Activated naive CD4-positive, alpha-beta T cell treated with anti-CD3 and anti-CD28 coated beads, Interleukin-2, amount 50 U/mL, for 16 hours (primary cell): ENCODE results near the gene INPP5D.
"Not testable (repeated sequence)": the region's sequence is repeated elsewhere in the genome, so short reads cannot be mapped to it uniquely, and the experiment has no call there.

Experiments used
- DNase-seq: peaks from one replicate; pipeline ENCODE4 v3.0.0-alpha.2; 2020

Gene INPP5D

DNA sequence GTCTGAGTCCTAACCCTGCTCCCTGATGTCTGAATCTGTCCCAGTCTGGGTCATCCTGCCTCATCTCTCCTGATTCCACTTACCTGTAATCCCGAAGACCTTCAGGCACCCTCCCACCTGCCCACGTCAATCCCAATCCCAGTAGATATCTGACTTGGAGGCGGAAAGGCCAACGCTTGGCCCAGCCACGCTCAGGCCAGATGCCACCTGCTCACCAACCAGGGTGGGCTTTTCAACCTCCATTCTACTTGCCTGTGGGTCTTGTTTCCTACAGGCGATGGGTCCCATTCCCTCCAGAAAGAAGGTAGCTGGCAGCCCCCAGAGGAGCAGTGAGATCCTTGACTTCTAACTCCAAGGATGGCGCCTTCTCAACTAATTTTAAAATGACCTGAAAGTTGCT lies 59.7 kb downstream of the INPP5D start:
- DNase-seq = no peak

DNA sequence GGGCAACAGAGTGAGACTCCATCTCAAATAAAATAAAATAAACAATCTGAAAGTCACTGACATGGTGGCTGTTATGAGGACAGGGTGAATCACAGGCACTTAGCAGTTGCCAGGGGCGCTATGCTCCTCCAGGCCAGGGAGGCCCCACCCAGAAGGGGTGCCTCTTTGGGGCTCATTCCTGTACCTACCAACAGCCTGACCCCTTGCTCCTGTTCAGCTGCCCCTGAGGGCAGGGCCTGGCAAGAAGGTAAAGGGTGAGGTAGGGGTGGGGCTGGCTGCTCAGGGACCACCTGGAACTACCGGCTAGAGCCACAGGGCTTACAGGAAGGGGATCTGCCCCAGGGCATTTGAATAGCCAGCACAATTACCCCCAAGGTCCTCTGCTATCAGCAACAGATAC lies 60.3 kb downstream of the INPP5D start:
- no peak for DNase-seq

DNA sequence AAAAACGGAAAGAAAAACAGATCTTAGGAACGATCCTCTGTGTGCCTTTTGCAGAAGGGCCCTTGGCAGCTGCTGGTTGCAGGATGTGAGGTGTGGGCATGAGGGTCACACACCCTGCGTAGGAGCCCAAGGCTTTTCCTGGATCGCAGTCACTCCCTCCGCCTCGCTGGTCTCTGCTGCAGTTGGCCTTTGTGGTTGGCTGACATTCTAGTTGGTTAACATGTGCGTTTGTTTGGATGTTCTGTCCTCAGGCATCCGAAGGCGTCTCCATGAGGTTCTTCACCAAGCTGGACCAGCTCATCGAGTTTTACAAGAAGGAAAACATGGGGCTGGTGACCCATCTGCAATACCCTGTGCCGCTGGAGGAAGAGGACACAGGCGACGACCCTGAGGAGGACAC lies 61.7 kb downstream of the INPP5D start:
- DNase-seq = no peak

DNA sequence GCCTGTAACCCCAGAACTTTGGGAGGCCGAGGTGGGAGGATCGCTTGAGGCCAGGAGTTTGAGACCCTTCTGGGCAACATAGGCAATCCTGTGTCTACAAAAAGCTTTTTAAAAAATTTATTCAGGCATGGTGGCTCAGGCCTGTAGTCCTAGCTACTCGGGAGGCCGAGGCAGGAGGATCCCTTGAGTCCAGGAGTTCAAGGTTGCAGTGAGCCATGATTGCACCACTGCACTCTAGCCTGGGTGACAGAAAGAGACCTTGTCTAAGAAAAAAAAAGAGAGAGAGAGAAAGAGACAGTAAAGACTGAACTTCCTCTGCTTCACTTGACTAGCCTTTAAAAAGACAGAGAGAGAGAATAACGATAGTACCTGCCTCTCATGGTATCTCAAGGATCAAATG lies 62.4 kb downstream of the INPP5D start:
- no peak for DNase-seq

DNA sequence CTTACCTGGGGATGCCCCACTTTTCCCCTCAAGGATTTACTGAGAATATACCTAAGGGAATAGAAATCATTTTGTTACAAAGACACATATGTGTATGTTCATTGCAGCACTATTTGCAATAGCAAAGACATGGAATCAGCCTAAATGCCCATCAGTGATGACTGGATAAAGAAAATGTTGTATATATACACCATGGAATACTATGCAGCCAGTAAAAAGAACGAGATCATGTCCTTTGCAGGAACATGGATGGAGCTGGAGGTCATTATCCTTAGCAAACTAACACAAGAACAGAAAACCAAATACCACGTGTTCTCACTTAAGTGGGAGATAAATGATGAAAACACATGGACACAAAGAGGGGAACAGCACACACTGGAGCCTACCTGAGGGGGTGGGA lies 63.4 kb downstream of the INPP5D start:
- not testable (repeated sequence) for DNase-seq

DNA sequence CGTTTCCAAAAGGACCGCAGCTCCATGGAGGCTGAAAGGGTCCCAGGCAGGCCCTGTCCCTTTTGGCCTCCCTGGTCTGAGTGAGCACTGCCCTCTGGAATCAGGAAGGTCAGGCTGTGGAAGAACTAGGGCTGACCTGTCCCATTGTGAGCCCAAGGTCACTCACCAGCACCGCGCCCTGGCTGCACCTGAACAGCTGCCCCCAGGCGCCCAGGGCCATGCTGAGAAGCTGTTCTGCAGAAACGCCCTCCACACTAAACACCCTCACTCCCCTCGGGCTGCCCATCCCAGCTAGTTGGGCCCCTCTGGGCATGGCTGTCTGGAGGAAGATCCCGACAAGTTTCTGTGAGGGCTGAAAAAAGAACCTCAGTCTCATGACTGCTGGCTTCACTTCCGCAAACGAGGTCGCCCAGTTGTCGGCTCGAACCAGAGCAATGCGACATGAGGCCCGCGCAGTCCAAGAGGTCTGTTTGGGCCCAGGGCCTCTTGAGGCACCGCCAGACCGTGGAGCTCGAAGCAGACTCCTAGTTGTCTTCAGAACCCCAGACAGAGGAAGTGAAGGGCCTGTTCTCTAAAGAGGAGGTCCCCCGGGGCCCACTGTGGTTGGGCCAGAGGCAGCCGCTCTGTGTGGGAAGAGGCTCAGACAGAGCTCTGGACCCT lies 64.4 kb downstream of the INPP5D start:
- DNase-seq = no peak

DNA sequence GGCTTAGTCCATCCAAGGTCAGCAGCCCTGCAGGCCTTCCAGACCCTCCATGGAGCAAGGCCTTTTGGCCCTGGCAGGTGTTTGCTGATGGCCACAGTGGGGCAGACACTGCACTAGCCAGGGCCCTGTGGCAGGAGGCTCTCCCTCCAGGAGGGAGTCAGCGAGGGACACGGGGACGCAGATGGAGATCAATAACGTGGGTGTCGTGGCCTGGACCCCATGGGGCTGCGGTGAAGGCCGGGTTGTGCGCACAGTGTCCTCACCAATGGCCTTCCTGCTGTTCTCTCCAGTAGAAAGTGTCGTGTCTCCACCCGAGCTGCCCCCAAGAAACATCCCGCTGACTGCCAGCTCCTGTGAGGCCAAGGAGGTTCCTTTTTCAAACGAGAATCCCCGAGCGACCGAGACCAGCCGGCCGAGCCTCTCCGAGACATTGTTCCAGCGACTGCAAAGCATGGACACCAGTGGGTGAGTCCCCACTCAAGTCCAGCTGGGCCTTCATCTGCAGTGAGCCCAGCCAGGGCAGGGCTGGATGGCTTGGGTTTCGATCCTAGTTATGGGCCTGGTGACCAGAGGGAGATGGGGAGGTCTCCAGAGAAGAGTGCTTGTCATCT lies 65.4 kb downstream of the INPP5D start:
- DNase-seq = no peak

DNA sequence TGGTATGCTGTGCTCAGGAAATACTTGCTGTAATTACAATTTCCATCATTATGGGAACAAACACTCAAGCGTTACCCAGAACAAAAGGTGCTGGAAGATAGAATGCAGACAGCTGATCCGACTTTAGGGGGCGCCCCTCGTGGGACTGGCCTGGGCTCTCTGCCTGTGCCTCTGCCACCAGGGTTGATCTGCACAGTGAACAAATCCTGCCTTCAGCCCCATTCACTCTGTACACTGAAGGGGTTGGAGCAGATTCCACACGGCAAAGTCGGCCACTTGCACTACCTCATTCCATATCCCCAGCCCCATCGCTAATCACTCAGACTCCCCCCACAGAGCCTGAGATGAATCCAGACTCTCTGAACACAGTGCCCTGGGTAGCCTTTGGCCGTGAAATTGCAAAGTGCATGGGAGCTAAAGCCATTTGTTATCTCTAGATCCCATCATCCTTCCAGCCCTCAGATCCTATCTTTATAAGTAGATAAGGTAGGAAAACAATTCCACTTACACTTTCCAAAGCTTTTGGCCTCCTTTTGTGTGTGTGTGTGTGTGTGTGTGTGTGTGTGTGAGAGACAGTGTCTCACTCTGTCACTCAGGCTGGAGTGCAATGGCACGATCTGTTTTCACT lies 69.3 kb downstream of the INPP5D start:
- DNase-seq = no peak

DNA sequence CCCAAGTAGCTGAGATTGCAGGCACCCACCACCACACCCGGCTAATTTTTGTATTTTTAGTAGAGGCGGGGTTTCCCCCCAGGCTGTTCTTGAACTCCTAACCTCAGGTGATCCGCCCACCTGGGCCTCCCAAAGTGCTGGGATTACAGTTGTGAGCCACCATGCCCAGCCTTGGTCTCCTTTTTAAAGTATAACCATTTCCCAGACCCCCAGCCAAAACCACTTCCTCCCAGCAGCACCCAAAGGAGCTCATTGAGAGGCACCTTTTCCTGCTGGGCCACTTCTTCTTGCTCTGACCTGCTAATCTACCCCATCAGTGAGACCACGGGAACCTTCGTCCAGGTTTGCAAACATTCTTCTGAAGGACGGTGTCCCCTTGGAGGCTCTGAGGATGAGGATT lies 69.9 kb downstream of the INPP5D start:
- no peak for DNase-seq

DNA sequence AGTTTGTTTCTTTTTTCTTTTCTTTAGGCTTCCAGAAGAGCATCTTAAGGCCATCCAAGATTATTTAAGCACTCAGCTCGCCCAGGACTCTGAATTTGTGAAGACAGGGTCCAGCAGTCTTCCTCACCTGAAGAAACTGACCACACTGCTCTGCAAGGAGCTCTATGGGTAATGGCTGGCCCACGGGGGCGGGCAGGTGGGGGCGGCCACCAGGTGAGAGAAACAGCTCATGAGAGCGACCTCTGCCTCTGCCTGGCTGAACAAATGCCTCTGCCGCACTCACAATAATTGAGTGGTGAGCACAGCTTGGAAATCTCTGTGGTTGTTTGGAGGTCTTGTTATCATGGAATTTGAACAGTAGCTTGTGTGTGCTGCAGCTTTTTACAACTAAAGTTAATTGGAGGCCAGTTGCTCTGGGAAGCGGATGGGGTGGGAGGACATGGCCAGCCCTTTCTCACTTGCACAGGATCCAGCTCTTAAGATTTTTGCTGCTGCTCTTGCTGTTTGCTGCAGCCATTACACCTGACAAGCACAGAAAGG lies 70.4 kb downstream of the INPP5D start:
- DNase-seq = no peak

DNA sequence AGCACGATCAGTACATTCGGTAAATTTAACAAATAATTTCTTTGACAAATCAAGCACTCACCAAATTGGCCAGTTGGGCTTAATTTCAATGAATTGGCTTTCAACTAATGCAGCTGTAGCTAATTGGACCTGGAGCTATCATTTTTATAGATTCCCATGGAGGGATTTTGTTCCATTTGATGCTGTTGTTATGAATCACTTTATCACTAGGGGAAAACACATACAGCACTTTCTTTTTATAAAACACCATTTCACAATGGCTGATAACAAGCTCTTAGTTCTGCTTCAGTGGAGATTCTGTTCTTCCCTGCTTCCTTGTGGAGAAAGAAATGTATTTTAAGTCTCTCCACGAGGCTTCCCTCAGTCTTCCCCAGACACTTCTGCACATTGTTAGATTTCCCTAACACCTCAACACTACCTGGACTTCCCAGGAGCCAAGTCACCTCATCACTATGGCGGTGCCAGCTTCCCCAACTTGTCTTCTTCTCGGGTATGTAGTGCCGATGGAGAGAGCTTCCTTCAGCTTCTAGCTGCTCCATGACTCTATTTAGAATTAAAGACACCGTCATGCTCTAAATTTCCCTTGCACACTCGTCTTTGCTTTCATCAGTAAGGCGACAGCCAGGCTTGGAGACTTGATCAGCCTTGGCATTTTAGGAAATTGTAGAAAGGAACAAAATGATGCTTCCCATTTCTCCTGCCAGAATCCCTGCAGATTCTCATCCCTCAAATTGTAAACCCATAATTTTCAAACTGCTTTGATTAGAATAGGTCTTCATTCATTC lies 72.0 kb downstream of the INPP5D start:
- no peak for DNase-seq

DNA sequence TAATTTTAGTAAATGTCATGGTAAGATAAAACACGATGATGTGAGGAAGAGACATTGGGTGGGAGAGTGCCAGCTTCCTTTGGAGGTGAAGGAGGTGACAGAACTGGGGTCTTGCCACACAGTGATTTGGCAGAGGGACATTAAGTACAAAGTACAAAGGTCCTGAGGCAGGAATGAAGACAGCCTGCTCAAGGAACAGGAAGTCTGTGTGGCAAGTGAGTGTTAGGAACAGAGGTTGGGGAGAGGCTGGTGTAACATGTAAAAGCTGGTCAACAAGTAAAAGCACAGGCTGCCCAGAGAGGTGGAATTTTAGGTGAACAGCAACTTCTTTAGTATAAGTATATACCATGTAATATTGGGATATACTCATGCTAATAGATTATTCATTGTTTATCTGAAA lies 73.1 kb downstream of the INPP5D start:
- no peak for DNase-seq

DNA sequence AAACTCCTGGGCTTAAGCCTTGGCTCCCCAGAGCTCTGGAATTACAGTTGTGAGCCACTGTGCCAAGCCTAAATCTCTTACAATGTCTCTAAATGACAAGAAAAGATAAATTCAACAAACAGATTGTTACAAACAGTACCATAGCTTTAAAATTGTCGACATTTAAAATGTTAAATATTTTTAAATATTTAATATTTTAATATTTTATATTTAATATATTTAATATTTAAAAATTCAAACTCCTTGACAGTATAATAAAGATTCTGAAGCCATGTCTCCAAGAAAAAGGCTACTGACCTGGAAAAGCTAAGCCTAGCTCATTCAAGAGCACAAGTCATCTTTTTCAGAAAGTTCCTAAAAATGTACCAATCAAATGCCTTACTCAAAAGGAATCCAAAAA lies 75.3 kb downstream of the INPP5D start:
- DNase-seq = no peak

DNA sequence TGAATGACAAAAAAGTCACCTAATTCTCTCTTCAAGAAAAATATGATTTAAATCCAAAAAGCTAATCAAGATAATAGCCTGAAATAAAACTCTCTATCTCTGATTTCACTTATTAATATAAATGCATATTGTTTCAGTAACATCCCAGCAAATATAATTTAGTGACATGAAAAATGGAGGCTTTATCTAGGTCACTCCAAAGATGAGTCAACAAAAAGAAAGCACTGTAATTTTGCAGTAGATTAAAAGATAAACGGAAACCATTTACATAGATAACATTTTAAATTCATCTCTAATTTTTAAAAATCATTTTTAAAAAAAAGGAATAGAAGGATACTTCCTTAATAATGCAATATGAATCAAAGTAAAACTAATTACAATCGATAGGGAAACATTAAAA lies 76.9 kb downstream of the INPP5D start:
- no peak for DNase-seq

DNA sequence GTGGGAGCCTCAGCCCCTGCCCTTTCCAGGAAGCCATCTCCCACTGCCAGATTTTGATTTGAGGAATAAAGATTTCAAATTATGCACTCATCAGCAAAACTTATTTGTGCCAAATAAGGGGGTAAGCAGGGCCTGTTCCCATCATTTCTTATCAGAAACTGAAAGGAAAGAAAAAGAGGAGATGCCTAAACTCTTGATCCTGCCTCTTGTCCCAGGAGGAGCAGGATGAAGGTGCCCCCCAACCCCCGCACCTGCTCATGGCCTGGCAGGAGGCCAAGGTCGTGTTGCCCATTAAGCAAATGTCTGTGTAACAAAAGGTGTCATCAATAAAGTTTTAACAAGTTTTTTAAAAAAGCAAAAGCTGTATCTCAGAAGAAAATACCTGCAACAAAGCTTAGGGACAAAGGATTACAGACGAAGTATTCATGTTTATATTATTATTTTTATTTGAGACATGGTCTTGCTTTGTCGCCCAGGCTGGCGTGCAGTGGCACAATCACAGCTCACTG lies 80.0 kb downstream of the INPP5D start:
- DNase-seq = no peak

DNA sequence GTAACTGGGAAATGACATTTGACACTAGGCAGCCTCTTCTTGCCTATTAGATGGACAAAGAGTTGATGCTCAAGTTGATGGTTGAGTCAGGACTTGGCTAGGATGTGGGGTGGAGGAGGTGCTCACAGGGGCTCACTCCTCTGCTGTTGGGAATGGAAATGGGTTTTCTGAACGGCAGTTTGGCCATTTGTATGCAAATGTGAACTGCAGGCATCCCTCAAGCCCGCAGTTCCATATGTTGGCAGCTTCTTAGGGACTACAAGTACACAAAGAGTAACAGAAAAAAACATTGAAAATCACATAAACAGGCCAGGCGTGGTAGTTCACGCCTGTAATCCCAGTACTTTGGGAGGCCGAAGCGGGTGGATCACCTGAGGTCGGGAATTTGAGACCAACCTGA lies 80.8 kb downstream of the INPP5D start:
- no peak for DNase-seq

DNA sequence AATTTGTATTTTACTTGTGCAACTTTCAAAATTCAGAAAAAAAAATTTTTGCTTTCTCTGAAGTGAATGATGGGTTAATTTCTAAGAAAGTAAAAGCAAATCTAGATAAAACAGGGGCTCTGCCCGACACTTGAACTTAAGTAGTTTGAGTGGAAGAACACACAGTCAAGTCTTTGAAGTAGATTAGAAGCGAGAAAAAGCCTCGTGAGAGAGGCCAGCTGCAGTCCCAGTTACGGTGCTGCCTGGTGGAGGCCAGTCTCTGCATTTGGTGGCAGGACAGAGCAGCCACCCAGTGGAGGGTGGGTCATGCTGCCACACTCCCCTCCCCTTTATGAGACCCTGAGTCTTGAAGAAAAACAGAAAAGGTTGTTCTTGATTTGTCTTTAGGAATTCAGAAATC lies 81.8 kb downstream of the INPP5D start:
- DNase-seq = no peak

DNA sequence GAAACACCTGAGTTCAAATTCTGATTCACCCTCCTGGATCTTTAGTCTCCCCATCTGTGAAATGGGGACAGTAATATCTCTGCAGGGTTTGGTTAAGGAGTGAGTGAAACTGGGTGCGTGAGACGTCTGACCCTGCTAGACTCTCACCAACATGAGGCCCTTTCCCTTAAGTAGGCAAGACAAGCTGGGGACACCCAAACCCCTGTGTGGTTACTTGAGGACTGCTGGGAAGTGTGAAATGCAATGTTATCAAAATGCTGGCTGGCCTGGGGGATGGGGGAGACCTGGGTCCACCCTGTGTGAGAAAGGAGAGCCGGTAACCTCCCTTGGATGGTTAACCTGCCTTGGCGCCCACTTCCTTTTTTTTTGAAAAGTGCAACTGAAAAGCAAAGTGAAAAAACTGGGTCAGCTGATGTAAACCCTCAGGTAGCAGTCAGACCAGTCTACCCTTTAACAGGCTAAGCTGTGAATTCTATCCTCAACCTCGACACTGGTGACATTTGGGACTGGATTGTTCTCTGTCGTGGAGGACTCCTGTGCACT lies 82.3 kb downstream of the INPP5D start:
- DNase-seq = no peak

DNA sequence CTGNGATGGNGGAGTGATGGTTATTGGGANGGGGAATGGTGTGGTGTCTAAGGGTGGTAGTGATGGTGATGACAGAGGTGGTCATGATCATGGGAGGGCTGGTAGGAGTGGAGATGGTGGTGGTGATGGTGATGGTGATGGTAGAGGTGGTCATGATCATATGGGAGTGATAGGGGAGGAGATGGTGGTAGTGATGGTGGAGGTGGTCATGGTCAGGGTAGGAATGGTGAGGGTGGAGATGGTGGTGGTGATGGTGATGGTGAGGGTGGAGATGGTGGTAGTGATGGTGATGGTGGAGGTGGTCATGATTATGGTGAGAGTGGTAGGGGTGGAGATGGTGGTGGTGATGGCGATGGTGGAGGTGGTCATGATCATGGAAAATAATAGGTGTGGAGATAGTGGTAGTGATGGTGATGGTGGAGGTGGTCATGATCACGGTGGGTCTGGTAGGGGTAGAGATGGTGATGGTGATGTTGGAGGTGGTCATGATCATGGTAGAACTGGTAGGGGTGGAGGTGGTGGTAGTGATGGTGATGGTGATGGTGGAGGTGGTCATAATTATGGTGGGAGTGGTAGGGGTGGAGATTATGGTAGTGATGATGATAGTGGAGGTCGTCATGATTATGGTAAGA lies 83.7 kb downstream of the INPP5D start:
- no peak for DNase-seq

DNA sequence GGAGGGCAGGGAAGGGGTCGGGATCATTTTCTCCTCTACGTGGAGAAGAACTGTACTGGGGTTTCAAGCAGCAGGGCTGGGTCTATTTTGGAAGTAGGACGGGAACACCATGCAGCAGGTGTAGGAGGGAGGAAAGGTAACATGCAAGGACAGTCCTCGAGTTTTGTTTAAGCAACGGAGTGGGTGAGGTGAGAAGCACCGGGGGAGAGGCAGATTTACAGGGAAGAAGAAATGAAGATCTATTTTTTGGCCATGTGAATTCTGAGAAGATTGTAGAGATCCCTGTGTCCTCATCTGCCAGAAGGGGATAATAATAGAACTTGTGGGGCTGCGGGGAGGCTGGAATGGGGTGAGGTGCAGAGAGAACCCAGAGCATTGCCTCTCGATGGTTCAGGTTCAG lies 85.6 kb downstream of the INPP5D start:
- no peak for DNase-seq

DNA sequence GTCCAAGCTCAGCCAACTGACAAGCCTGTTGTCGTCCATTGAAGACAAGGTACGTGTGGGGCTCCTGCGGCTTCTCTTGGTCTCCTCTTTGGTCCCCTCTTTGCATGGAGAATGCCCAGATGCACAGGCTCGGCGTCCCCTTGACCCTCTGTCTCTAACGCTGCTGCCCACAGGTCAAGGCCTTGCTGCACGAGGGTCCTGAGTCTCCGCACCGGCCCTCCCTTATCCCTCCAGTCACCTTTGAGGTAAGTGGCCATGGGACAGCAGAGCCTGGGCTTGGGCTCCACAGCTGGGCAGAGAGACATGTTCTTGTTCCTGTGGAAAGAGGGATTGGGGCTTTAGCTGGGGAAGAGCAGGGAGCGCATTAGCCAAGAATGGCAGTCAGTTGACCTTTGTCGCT lies 86.1 kb downstream of the INPP5D start:
- no peak for DNase-seq

DNA sequence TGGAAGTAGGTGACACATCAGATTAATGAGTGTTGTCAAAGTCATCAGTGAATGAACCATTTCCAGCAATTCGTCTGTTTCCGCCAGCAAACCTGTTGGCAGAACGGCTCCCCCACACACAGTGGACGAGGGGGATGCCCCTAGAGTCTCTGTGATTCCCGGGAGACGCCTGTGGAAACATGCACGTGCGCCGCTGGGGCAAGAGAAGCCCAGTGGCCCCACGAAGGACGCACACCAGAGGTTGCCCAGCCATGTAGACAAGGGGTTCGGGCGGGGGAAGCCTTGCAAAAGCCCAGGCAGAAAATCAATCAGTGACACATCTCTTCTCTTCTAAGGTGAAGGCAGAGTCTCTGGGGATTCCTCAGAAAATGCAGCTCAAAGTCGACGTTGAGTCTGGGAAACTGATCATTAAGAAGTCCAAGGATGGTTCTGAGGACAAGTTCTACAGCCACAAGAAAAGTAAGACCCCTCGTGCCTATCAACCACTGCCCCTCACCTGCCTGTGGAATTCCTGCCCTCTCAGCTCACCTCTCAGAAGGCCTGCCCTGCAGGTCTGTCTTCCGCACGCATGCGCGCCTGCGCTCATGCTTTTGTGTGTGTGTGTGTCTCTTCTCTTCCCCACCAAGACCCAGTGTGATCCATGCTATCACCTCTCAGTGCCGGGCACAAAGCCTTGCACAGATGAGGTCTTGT lies 87.1 kb downstream of the INPP5D start:
- DNase-seq = no peak
